HEK293 (cell line): ENCODE measurements around the gene RABEPK.
A peak's percentile ranks its signal among the peaks of the same experiment; 100 is the strongest.

Experiments used
- GLI2 ChIP-seq: fragments of 450-650 bp; formaldehyde crosslinking; IDR thresholded peaks from 2 replicates; pipeline ENCODE4; 2017; ENCODE audit warnings: missing biosample characterization, missing genetic modification characterization, low read depth, borderline replicate concordance
- PBX3 ChIP-seq: sonication (generic); formaldehyde crosslinking; IDR thresholded peaks from 2 replicates; pipeline ENCODE4 v1.8.1; 2022; ENCODE audit warnings: mild to moderate bottlenecking, moderate library complexity, missing genetic modification reagents
- SETDB1 ChIP-seq: IDR thresholded peaks from one replicate; pipeline ENCODE4 v1.6.1; 2017; ENCODE audit warnings: mild to moderate bottlenecking, low read length, moderate library complexity, mixed read lengths; ENCODE audit not compliant: insufficient read length
- SP3 ChIP-seq: fragments of 450-650 bp; formaldehyde crosslinking; IDR thresholded peaks from 2 replicates; pipeline ENCODE4 v1.5.1; 2016; ENCODE audit warnings: missing biosample characterization, missing genetic modification characterization
- TCF7L2 ChIP-seq: IDR thresholded peaks from 2 replicates; pipeline ENCODE4 v1.6.1; 2011; ENCODE audit warnings: low read depth, mild to moderate bottlenecking, inconsistent platforms, low read length, moderate library complexity, borderline replicate concordance
- ZBTB11 ChIP-seq: fragments of 450-650 bp; formaldehyde crosslinking; conservative IDR thresholded peaks from 2 replicates; pipeline ENCODE4 v1.5.1; 2016; ENCODE audit warnings: low read depth, missing biosample characterization, missing genetic modification characterization
- ZBTB20 ChIP-seq: fragments of 450-650 bp; formaldehyde crosslinking; IDR thresholded peaks from 2 replicates; pipeline ENCODE4 v1.5.1; 2016; ENCODE audit warnings: missing biosample characterization, missing genetic modification characterization
- ZIC2 ChIP-seq: fragments of 450-650 bp; formaldehyde crosslinking; IDR thresholded peaks from 2 replicates; pipeline ENCODE4 v1.5.1; 2016; ENCODE audit warnings: missing biosample characterization, missing genetic modification characterization
- ZNF138 ChIP-seq: fragments of 450-650 bp; formaldehyde crosslinking; IDR thresholded peaks from 2 replicates; pipeline ENCODE4 v1.5.1; 2016; ENCODE audit warnings: missing biosample characterization, missing genetic modification characterization, borderline replicate concordance
- ZNF140 ChIP-seq: fragments of 450-650 bp; formaldehyde crosslinking; IDR thresholded peaks from 2 replicates; pipeline ENCODE4 v1.5.1; 2016; ENCODE audit warnings: missing biosample characterization, missing genetic modification characterization
- ZNF324 ChIP-seq: fragments of 450-650 bp; formaldehyde crosslinking; IDR thresholded peaks from 2 replicates; pipeline ENCODE4 v1.5.1; 2016; ENCODE audit warnings: missing biosample characterization, missing genetic modification characterization
- ZNF335 ChIP-seq: fragments of 450-650 bp; formaldehyde crosslinking; conservative IDR thresholded peaks from 2 replicates; pipeline ENCODE4 v1.5.1; 2016; ENCODE audit warnings: missing biosample characterization, missing genetic modification characterization
- ZNF341 ChIP-seq: fragments of 450-650 bp; formaldehyde crosslinking; IDR thresholded peaks from 2 replicates; pipeline ENCODE4; 2016; ENCODE audit warnings: low read depth, missing biosample characterization, missing genetic modification characterization
- ZNF37A ChIP-seq: fragments of 450-650 bp; IDR thresholded peaks from 2 replicates; pipeline ENCODE4 v1.5.1; 2018; ENCODE audit warnings: missing biosample characterization, missing genetic modification characterization
- ZNF560 ChIP-seq: fragments of 450-650 bp; formaldehyde crosslinking; IDR thresholded peaks from 2 replicates; pipeline ENCODE4 v1.5.1; 2017; ENCODE audit warnings: missing biosample characterization, missing genetic modification characterization, borderline replicate concordance
- ZNF610 ChIP-seq: fragments of 450-650 bp; formaldehyde crosslinking; IDR thresholded peaks from 2 replicates; pipeline ENCODE4 v1.5.1; 2016; ENCODE audit warnings: missing biosample characterization, missing genetic modification characterization, borderline replicate concordance
- ZXDB ChIP-seq: fragments of 450-650 bp; formaldehyde crosslinking; IDR thresholded peaks from 2 replicates; pipeline ENCODE4 v1.5.1; 2016; ENCODE audit warnings: missing biosample characterization, missing genetic modification characterization
- TF ChIP-seq, protein P1 (sequence below): fragments of 450-650 bp; formaldehyde crosslinking; IDR thresholded peaks from 2 replicates; pipeline ENCODE4 v1.5.1; 2016; ENCODE audit warnings: missing biosample characterization, missing genetic modification characterization
- TF ChIP-seq, protein P2 (sequence below): fragments of 450-650 bp; formaldehyde crosslinking; IDR thresholded peaks from 2 replicates; pipeline ENCODE4 v1.5.1; 2016; ENCODE audit warnings: missing biosample characterization, missing genetic modification characterization, borderline replicate concordance
- TF ChIP-seq, protein P3 (sequence below): fragments of 450-650 bp; formaldehyde crosslinking; IDR thresholded peaks from 2 replicates; pipeline ENCODE4 v1.5.1; 2017; ENCODE audit warnings: missing biosample characterization, missing genetic modification characterization

RABEPK gene

GRCh38 chr9:125189361-125190289, 10.7 kb upstream of the RABEPK start, which contains the start of gene PPP6C (continued):
- no peak for TF ChIP-seq ZNF37A (tag by site-specific recombination)
- TF ChIP-seq SP3 (tag by site-specific recombination) = peak; percentile 51; the same call in 1 of the 2 replicates
- no peak for TF ChIP-seq ZNF140
- TF ChIP-seq ZIC2 = peak; percentile 45; the same call in 1 of the 2 replicates
- no peak for TF ChIP-seq TCF7L2
- TF ChIP-seq ZXDB (tag by site-specific recombination) = peak; percentile 82
- no peak for TF ChIP-seq GLI2 (tag by site-specific recombination)
- peak; percentile 60; the same call in 1 of the 2 replicates for TF ChIP-seq ZNF324
- no peak for TF ChIP-seq ZNF138 (tag by site-specific recombination)
- peak; percentile 67 for TF ChIP-seq ZNF341
- TF ChIP-seq, protein P1, sequence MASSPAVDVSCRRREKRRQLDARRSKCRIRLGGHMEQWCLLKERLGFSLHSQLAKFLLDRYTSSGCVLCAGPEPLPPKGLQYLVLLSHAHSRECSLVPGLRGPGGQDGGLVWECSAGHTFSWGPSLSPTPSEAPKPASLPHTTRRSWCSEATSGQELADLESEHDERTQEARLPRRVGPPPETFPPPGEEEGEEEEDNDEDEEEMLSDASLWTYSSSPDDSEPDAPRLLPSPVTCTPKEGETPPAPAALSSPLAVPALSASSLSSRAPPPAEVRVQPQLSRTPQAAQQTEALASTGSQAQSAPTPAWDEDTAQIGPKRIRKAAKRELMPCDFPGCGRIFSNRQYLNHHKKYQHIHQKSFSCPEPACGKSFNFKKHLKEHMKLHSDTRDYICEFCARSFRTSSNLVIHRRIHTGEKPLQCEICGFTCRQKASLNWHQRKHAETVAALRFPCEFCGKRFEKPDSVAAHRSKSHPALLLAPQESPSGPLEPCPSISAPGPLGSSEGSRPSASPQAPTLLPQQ (tag by site-specific recombination) = peak; percentile 72; the same call in 1 of the 2 replicates
- TF ChIP-seq ZNF560 (tag by site-specific recombination) = 0 out of 2 replicates have a peak, but pooled peaks have one; percentile 54
- peak; percentile 36; the same call in 1 of the 2 replicates for TF ChIP-seq PBX3 (CRISPR knock-in tag)
- TF ChIP-seq ZBTB20 (tag by site-specific recombination) = peak; percentile 82; the same call in 1 of the 2 replicates
- TF ChIP-seq, protein P2, sequence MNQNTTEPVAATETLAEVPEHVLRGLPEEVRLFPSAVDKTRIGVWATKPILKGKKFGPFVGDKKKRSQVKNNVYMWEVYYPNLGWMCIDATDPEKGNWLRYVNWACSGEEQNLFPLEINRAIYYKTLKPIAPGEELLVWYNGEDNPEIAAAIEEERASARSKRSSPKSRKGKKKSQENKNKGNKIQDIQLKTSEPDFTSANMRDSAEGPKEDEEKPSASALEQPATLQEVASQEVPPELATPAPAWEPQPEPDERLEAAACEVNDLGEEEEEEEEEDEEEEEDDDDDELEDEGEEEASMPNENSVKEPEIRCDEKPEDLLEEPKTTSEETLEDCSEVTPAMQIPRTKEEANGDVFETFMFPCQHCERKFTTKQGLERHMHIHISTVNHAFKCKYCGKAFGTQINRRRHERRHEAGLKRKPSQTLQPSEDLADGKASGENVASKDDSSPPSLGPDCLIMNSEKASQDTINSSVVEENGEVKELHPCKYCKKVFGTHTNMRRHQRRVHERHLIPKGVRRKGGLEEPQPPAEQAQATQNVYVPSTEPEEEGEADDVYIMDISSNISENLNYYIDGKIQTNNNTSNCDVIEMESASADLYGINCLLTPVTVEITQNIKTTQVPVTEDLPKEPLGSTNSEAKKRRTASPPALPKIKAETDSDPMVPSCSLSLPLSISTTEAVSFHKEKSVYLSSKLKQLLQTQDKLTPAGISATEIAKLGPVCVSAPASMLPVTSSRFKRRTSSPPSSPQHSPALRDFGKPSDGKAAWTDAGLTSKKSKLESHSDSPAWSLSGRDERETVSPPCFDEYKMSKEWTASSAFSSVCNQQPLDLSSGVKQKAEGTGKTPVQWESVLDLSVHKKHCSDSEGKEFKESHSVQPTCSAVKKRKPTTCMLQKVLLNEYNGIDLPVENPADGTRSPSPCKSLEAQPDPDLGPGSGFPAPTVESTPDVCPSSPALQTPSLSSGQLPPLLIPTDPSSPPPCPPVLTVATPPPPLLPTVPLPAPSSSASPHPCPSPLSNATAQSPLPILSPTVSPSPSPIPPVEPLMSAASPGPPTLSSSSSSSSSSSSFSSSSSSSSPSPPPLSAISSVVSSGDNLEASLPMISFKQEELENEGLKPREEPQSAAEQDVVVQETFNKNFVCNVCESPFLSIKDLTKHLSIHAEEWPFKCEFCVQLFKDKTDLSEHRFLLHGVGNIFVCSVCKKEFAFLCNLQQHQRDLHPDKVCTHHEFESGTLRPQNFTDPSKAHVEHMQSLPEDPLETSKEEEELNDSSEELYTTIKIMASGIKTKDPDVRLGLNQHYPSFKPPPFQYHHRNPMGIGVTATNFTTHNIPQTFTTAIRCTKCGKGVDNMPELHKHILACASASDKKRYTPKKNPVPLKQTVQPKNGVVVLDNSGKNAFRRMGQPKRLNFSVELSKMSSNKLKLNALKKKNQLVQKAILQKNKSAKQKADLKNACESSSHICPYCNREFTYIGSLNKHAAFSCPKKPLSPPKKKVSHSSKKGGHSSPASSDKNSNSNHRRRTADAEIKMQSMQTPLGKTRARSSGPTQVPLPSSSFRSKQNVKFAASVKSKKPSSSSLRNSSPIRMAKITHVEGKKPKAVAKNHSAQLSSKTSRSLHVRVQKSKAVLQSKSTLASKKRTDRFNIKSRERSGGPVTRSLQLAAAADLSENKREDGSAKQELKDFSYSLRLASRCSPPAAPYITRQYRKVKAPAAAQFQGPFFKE = no peak
- 0 out of 2 replicates have a peak, but pooled peaks have one; percentile 30 for TF ChIP-seq ZNF610
- peak; percentile 94 for TF ChIP-seq ZNF335 (tag by site-specific recombination)
- peak; percentile 87 for TF ChIP-seq ZBTB11 (tag by site-specific recombination)
- TF ChIP-seq, protein P3, sequence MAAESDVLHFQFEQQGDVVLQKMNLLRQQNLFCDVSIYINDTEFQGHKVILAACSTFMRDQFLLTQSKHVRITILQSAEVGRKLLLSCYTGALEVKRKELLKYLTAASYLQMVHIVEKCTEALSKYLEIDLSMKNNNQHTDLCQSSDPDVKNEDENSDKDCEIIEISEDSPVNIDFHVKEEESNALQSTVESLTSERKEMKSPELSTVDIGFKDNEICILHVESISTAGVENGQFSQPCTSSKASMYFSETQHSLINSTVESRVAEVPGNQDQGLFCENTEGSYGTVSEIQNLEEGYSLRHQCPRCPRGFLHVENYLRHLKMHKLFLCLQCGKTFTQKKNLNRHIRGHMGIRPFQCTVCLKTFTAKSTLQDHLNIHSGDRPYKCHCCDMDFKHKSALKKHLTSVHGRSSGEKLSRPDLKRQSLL (tag by site-specific recombination) = no peak
- TF ChIP-seq SETDB1 = no peak
